Pons (tissue), 1 donor: ENCODE measurements around the gene SCAMP2.

Source experiments
- DNase-seq: peaks from one replicate; pipeline ENCODE4 v3.0.0-alpha.2; 2016; ENCODE audit warnings: low spot score

SCAMP2 gene

GRCh38 chr15:74816624-74817369 is 56.4 kb downstream of the SCAMP2 start:
- DNase-seq: no peak

- DNase-seq: no peak
Observed at GRCh38 chr15:74815961-74816360, 57.2 kb downstream of the SCAMP2 start.

GRCh38 chr15:74815121-74815934 is 57.8 kb downstream of the SCAMP2 start:
- DNase-seq: no peak

- no peak for DNase-seq
Observed at GRCh38 chr15:74812533-74812932, 60.6 kb downstream of the SCAMP2 start, which contains the start of gene LMAN1L. LMAN1L (plus strand) TSS chr15:74812835; CDS start chr15:74812855, 20 bp downstream.

- no peak for DNase-seq
Observed at GRCh38 chr15:74809956-74810355, 63.2 kb downstream of the SCAMP2 start.

GRCh38 chr15:74809242-74809641 is 63.9 kb downstream of the SCAMP2 start:
- DNase-seq: no peak

- DNase-seq: no peak
Observed at GRCh38 chr15:74808840-74809229, 64.3 kb downstream of the SCAMP2 start.

- DNase-seq: no peak
Observed at GRCh38 chr15:74808078-74808839, 64.9 kb downstream of the SCAMP2 start.

GRCh38 chr15:74807282-74807681 is 65.9 kb downstream of the SCAMP2 start:
- DNase-seq: no peak

- no peak for DNase-seq
Observed at GRCh38 chr15:74804935-74805334, 68.2 kb downstream of the SCAMP2 start.

GRCh38 chr15:74802862-74803447 is 70.2 kb downstream of the SCAMP2 start:
- DNase-seq: no peak

GRCh38 chr15:74802290-74802689 is 70.9 kb downstream of the SCAMP2 start:
- no peak for DNase-seq

GRCh38 chr15:74801311-74801997 is 71.7 kb downstream of the SCAMP2 start:
- DNase-seq: no peak

GRCh38 chr15:74800559-74801094 is 72.5 kb downstream of the SCAMP2 start:
- DNase-seq: no peak

- DNase-seq: peak; percentile 71
Observed at GRCh38 chr15:74799856-74800558, 73.2 kb downstream of the SCAMP2 start.

GRCh38 chr15:74799255-74799855 is 73.8 kb downstream of the SCAMP2 start:
- DNase-seq: no peak

- no peak for DNase-seq
Observed at GRCh38 chr15:74798388-74799254, 74.5 kb downstream of the SCAMP2 start.

GRCh38 chr15:74795966-74796625 is 77.1 kb downstream of the SCAMP2 start:
- DNase-seq: no peak

GRCh38 chr15:74794970-74795349 is 78.2 kb downstream of the SCAMP2 start:
- no peak for DNase-seq
